Neural progenitor cell (in vitro differentiated cells): ENCODE measurements around the gene CTIF. TPM values are rescaled to one million over a fixed set of nuclear protein-coding genes. Genes with fewer than 3 reads are reported as not detected.

Experiments used
- DNase-seq: peaks from one replicate; pipeline ENCODE4 v3.0.0-alpha.2; 2016; ENCODE audit warnings: low spot score
- H2AFZ ChIP-seq: fragments of 200-600 bp; sonication (generic); replicated peaks from 2 replicates; pipeline ENCODE4 v1.6.1; 2016; ENCODE audit warnings: antibody characterized with exemption
- H3F3A ChIP-seq: fragments of 200-600 bp; sonication (generic); 2 replicates; pipeline ENCODE4 v1.6.1; 2016; ENCODE audit warnings: antibody characterized with exemption, low read depth
- H3K27ac ChIP-seq: fragments of 200-600 bp; sonication (generic); 2 replicates; pipeline ENCODE4 v1.5.1; 2016; ENCODE audit warnings: mild to moderate bottlenecking
- H3K27me3 ChIP-seq: fragments of 200-600 bp; sonication (generic); 2 replicates; pipeline ENCODE4 v1.6.1; 2016; ENCODE audit warnings: mild to moderate bottlenecking, moderate library complexity
- H3K36me3 ChIP-seq: fragments of 200-600 bp; sonication (generic); 2 replicates; pipeline ENCODE4 v1.5.1; 2016
- H3K4me1 ChIP-seq: fragments of 200-600 bp; sonication (generic); 2 replicates; pipeline ENCODE4 v1.6.1; 2016; ENCODE audit warnings: mixed run types
- H3K4me2 ChIP-seq: fragments of 200-600 bp; sonication (generic); 2 replicates; pipeline ENCODE4 v1.6.1; 2016
- H3K4me3 ChIP-seq: fragments of 200-600 bp; sonication (generic); 2 replicates; pipeline ENCODE4 v1.5.1; 2016
- H3K79me2 ChIP-seq: fragments of 200-600 bp; sonication (generic); 2 replicates; pipeline ENCODE4 v1.6.1; 2016; ENCODE audit warnings: low read depth
- H3K9ac ChIP-seq: fragments of 200-600 bp; sonication (generic); 2 replicates; pipeline ENCODE4 v1.6.1; 2016
- H3K9me3 ChIP-seq: fragments of 200-600 bp; sonication (generic); 2 replicates; pipeline ENCODE4 v1.5.1; 2016; ENCODE audit warnings: low read depth
- H4K20me1 ChIP-seq: fragments of 200-600 bp; sonication (generic); 2 replicates; pipeline ENCODE4 v1.6.1; 2016; ENCODE audit warnings: low read depth
- H3K27ac Mint-ChIP-seq: 3 replicates; pipeline ENCODE4 v1.8.0; 2021; ENCODE audit warnings: mixed read lengths
- H3K27me3 Mint-ChIP-seq: 2 replicates; pipeline ENCODE4 v1.8.0; 2022; ENCODE audit warnings: low read depth, mild to moderate bottlenecking, inconsistent platforms, moderate library complexity, mixed read lengths; ENCODE audit not compliant: insufficient read depth
- H3K36me3 Mint-ChIP-seq: 3 replicates; pipeline ENCODE4 v1.8.0; 2021; ENCODE audit warnings: mixed read lengths
- H3K4me1 Mint-ChIP-seq: 3 replicates; pipeline ENCODE4 v1.8.0; 2021; ENCODE audit warnings: mixed read lengths
- H3K4me3 Mint-ChIP-seq: 3 replicates; pipeline ENCODE4 v1.8.0; 2021; ENCODE audit warnings: mild to moderate bottlenecking, moderate library complexity, mixed read lengths
- H3K9me3 Mint-ChIP-seq: 3 replicates; pipeline ENCODE4 v1.8.0; 2020; ENCODE audit warnings: mixed read lengths
- EZH2 ChIP-seq: fragments of 200-600 bp; sonication (generic); IDR thresholded peaks from 2 replicates; pipeline ENCODE4 v1.6.1; 2017; ENCODE audit warnings: antibody characterized with exemption, mild to moderate bottlenecking, moderate library complexity
- EZH2phosphoT487 ChIP-seq: fragments of 200-600 bp; sonication (generic); IDR thresholded peaks from 2 replicates; pipeline ENCODE4 v1.6.1; 2017; ENCODE audit warnings: antibody characterized with exemption
- total RNA-seq: library from RNA; depleted of rRNA; stranded (reverse); fragments of >200 nt; gene quantifications from 2 replicates; pipeline ENCODE4 v1.2.3, GENCODE V29; 2015; ENCODE audit warnings: low replicate concordance
- TF ChIP-seq, protein P1 (sequence below): fragments of 200-600 bp; sonication (generic); IDR thresholded peaks from 2 replicates; pipeline ENCODE4 v1.5.1; 2017; ENCODE audit warnings: antibody characterized with exemption, mild to moderate bottlenecking

The CTIF gene
- total RNA-seq, 1 donor from 2014 or later: 17.6 TPM

DNA sequence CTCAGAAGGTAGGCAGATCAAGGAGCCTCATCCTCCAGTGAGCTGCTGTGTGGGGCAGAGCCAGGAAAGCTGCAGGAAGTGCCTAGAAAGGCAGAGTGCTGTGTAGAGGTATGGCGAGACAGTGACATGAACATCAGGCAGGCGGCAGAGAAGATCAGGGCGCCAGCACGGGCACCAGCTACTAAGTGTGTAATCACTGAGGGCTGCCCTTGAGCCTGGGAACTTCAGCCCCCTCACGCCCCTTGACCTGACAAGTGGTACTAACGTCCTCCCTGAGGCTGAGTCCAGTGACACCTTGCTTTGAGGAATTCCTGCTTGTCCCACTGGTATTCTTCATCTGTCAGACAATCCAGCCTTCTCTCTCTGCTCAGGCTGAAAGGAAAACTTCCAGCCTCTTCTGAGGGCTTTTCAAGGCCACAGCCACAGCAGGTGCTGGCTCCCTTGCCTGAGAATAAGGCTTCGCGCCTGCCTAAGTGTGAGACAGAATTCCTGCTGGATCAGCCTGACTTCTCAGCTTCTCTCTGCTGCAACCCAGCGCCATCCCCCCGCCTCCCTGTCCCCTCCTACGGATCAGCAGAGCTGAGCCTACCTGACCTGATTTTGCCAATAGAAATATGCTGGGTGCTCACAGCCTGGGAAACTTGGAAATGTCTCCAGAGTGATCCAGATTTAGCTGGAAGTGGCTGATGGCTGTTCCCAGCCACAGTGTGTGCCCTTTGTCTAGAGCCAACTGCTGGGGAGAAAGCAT is 263.9 kb downstream of the CTIF start:
- no peaks in the 10 kb centered on the region for H3K79me2 ChIP-seq
- Mint-ChIP-seq H3K27me3 (peaks cover 4% of the 10 kb centered on the region), H3K27ac (peak overlapping the region; percentile 81), H3K36me3 (peaks cover 7% of the 10 kb centered on the region), H3K9me3 (no peaks in the 10 kb centered on the region), H3K4me1 (peaks cover 37% of the 10 kb centered on the region), H3K4me3 (no peak overlapping the region)
- H4K20me1 ChIP-seq: no peaks in the 10 kb centered on the region
- no peaks in the 10 kb centered on the region for H3K27me3 ChIP-seq
- H3K27ac ChIP-seq: no peak overlapping the region
- no peak overlapping the region for H2AFZ ChIP-seq
- no peaks in the 10 kb centered on the region for H3K36me3 ChIP-seq
- H3K4me3 ChIP-seq: no peak overlapping the region
- TF ChIP-seq EZH2phosphoT487 (no peak), EZH2 (no peak)
- TF ChIP-seq, protein P1, sequence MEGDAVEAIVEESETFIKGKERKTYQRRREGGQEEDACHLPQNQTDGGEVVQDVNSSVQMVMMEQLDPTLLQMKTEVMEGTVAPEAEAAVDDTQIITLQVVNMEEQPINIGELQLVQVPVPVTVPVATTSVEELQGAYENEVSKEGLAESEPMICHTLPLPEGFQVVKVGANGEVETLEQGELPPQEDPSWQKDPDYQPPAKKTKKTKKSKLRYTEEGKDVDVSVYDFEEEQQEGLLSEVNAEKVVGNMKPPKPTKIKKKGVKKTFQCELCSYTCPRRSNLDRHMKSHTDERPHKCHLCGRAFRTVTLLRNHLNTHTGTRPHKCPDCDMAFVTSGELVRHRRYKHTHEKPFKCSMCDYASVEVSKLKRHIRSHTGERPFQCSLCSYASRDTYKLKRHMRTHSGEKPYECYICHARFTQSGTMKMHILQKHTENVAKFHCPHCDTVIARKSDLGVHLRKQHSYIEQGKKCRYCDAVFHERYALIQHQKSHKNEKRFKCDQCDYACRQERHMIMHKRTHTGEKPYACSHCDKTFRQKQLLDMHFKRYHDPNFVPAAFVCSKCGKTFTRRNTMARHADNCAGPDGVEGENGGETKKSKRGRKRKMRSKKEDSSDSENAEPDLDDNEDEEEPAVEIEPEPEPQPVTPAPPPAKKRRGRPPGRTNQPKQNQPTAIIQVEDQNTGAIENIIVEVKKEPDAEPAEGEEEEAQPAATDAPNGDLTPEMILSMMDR: no peak
- no peak overlapping the region for H3K4me2 ChIP-seq
- no peak overlapping the region for H3K9ac ChIP-seq
- H3F3A ChIP-seq: no peaks in the 10 kb centered on the region
- no peaks in the 10 kb centered on the region for H3K9me3 ChIP-seq
- no peaks in the 10 kb centered on the region for H3K4me1 ChIP-seq
- DNase-seq: peak; percentile 30

DNA sequence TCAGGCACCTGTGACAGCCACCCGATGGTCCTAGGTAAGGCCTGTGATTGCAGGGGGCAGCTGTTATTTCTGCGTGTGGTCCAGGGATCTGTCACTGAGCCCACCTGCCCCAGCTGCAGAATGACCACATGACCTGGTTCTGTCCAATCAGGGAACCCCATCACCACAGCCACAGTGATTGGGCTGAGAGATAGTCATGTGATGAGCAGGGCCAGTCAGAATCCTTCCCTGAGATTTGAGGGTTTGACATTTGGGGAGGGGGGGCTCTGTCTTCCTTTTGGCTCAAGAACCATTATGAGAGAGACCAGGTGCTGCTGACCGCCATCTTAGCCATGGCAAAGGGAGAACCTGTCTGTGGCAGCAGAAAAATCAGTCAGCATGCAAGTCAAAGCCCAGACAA is 264.7 kb downstream of the CTIF start:
- H3K27me3 ChIP-seq: no peaks in the 10 kb centered on the region
- Mint-ChIP-seq H3K4me1 (peaks cover 37% of the 10 kb centered on the region), H3K27me3 (peaks cover 4% of the 10 kb centered on the region), H3K27ac (peak overlapping the region; percentile 74), H3K4me3 (no peak overlapping the region), H3K36me3 (peaks cover 7% of the 10 kb centered on the region), H3K9me3 (no peaks in the 10 kb centered on the region)
- DNase-seq: no peak
- no peaks in the 10 kb centered on the region for H3K9me3 ChIP-seq
- H3K4me2 ChIP-seq: no peak overlapping the region
- no peak overlapping the region for H3K9ac ChIP-seq
- TF ChIP-seq EZH2 (no peak), EZH2phosphoT487 (no peak)
- TF ChIP-seq, protein P1: no peak
- H4K20me1 ChIP-seq: no peaks in the 10 kb centered on the region
- H2AFZ ChIP-seq: no peak overlapping the region
- no peaks in the 10 kb centered on the region for H3K79me2 ChIP-seq
- H3F3A ChIP-seq: no peaks in the 10 kb centered on the region
- H3K4me3 ChIP-seq: no peak overlapping the region
- H3K27ac ChIP-seq: no peak overlapping the region
- H3K36me3 ChIP-seq: no peaks in the 10 kb centered on the region
- no peaks in the 10 kb centered on the region for H3K4me1 ChIP-seq

DNA sequence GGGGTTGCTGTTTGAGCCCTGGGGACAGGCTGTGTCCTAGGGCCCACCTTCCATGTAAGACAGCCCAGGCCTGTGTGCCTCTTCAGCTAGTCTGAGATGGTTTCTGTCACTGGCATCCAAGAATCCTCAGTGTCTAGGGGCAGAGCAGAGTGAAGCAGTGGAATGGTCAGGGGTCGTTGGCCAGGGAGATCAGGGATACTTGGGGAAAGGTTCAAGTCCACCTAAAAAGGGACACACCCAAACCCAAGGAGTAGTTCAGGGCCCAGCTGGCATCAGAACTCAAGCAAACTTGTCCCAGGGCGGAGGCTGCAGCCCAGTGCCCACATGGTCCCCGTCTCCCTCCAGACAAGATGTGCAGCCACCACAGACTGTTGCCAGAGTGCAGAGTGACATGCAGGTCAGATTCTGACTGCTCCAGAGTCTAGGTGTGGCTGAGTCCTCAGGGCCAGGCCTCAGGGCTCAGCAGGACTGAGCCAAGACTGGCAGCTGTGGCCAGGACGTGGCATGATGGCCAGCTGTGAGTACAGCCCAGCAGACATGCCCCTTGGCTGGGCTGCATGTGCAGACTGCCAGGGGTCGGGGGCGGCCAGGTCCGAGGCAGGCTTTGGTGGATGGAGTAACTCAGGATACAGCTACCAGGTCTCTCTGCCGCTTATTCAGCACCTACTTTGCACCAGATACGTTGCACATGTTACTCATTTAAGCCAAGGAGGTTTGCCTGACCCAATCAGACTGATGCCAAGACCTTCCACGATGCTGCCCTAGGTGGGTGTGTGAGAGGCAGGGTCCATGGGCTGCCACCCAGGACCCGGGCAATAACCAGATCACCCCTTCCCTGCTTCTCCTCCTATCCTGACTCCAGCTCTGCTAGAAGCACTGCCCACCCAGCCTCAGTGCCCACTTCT is 265.4 kb downstream of the CTIF start:
- H3K36me3 Mint-ChIP-seq: peaks cover 7% of the 10 kb centered on the region
- no peak overlapping the region for H3K4me3 ChIP-seq
- H3K79me2 ChIP-seq: no peaks in the 10 kb centered on the region
- H3K4me1 Mint-ChIP-seq: peaks cover 37% of the 10 kb centered on the region
- no peak overlapping the region for H3K27ac ChIP-seq
- H3K27me3 ChIP-seq: no peaks in the 10 kb centered on the region
- H3K9ac ChIP-seq: no peak overlapping the region
- no peaks in the 10 kb centered on the region for H3K36me3 ChIP-seq
- peak overlapping the region; percentile 74 for H3K27ac Mint-ChIP-seq
- no peak for DNase-seq
- no peaks in the 10 kb centered on the region for H3F3A ChIP-seq
- no peak overlapping the region for H2AFZ ChIP-seq
- H3K9me3 Mint-ChIP-seq: no peaks in the 10 kb centered on the region
- H3K27me3 Mint-ChIP-seq: peaks cover 4% of the 10 kb centered on the region
- no peaks in the 10 kb centered on the region for H3K9me3 ChIP-seq
- TF ChIP-seq, protein P1: no peak
- TF ChIP-seq EZH2 (no peak), EZH2phosphoT487 (no peak)
- H3K4me1 ChIP-seq: no peaks in the 10 kb centered on the region
- no peak overlapping the region for H3K4me2 ChIP-seq
- H3K4me3 Mint-ChIP-seq: no peak overlapping the region
- no peaks in the 10 kb centered on the region for H4K20me1 ChIP-seq
